Body of pancreas (tissue), 4 donors: ENCODE results near the gene WASF3. TPM values are rescaled to one million over a fixed set of nuclear protein-coding genes. Genes with fewer than 3 reads are reported as not detected.
"Not testable (repeated sequence)": the region's sequence is repeated elsewhere in the genome, so short reads cannot be mapped to it uniquely, and the experiment has no call there.

Source experiments
- ATAC-seq: fragments of 150-250 bp; one replicate; pipeline ENCODE4 v1.9.1; 2016
- DNase-seq, 4 donors: peaks; one replicate each; pipeline ENCODE4 v3.0.0-alpha.2; 2019
- H3K27ac ChIP-seq, 4 donors: fragments of 200-600 bp; sonication (generic); 1 replicate in 3 of 4; 2 replicates in 1 of 4; pipeline versions ENCODE4 v1.5.1 to v1.6.1; 2016 to 2019; ENCODE audit warnings: mild to moderate bottlenecking in 1 of 4, mixed read lengths in 1 of 4, moderate library complexity in 1 of 4
- H3K27me3 ChIP-seq, 2 donors: fragments of 200-600 bp; sonication (generic); one replicate each; pipeline ENCODE4 v1.6.0; 2016; ENCODE audit warnings: mild to moderate bottlenecking in 1 of 2
- H3K36me3 ChIP-seq, 2 donors: fragments of 200-600 bp; sonication (generic); replicated peaks in 1 of 2; 2 replicates each; pipeline ENCODE4 v1.5.1; 2016; ENCODE audit warnings: low read depth in 2 of 2; ENCODE audit not compliant: insufficient read depth in 1 of 2
- H3K4me1 ChIP-seq: fragments of 200-600 bp; sonication (generic); one replicate; pipeline ENCODE4 v1.6.0; 2016
- H3K4me3 ChIP-seq, 2 donors: fragments of 200-600 bp; sonication (generic); 1 replicate in 1 of 2; 2 replicates in 1 of 2; pipeline ENCODE4 v1.5.1; 2016 to 2019
- H3K9me3 ChIP-seq, 3 donors: fragments of 200-600 bp; sonication (generic); 1 replicate in 2 of 3; 2 replicates in 1 of 3; pipeline ENCODE4 v1.5.1; 2016
- CTCF ChIP-seq, 7 experiments: fragments of 450-650 bp in 4 of 7; fragments of 200-600 bp in 3 of 7; sonication (generic) in 3 of 7; IDR thresholded peaks; one replicate each; pipeline ENCODE4 v1.5.1; 2016 to 2019; ENCODE audit warnings: antibody characterized with exemption in 7 of 7
- POLR2A ChIP-seq, 3 donors: fragments of 450-650 bp; IDR thresholded peaks; one replicate each; pipeline ENCODE4 v1.6.1; 2016; ENCODE audit warnings: antibody characterized with exemption in 3 of 3, mild to moderate bottlenecking in 2 of 3
- WGBS, 2 donors: methylation state at CpG; one replicate each; pipeline ENCODE4 v1.1.5; 2017; 5-methylcytosine and 5-hydroxymethylcytosine counted together
- intact Hi-C: fragments of 100-400 bp; cut with DNase I; formaldehyde crosslinking; loops from one replicate; pipeline ENCODE4 v1.15.1; 2023
- total RNA-seq, 2 donors: library from RNA; depleted of rRNA; stranded (reverse); fragments of >200 nt; gene quantifications; one replicate each; pipeline ENCODE4 v1.1.0, GENCODE V29; 2016

WASF3 gene
- total RNA-seq, 2 donors from 2014 or later = 6.0 to 13.2 TPM

DNA sequence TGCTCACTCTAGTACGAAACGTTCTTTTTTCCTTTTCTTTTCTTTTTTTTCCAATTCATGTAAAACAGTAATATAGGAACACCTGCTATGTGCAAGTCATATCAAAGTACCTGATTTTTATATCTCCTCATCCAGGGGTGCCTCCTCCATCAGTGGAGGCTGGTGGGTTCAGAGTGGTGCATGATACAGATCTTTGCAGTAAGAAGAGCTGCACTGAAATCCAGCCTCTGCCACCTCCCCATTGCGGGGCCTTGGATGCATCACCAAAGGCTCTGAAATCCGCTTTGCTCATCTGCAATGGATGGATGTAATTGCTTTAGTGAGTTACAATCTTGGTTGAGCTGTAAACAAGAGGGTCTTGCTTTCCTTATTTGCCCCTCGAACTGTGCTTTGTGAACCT, 164.8 kb downstream of the WASF3 start:
- WGBS, 2 donors = 56 to 63% methylated on average over 5 of the region's 5 CpGs
- ATAC-seq = no peak
- TF ChIP-seq POLR2A (IDR thresholded peaks at IDR 0.05) (no peak), CTCF (IDR thresholded peaks at IDR 0.05) (no peak)

DNA sequence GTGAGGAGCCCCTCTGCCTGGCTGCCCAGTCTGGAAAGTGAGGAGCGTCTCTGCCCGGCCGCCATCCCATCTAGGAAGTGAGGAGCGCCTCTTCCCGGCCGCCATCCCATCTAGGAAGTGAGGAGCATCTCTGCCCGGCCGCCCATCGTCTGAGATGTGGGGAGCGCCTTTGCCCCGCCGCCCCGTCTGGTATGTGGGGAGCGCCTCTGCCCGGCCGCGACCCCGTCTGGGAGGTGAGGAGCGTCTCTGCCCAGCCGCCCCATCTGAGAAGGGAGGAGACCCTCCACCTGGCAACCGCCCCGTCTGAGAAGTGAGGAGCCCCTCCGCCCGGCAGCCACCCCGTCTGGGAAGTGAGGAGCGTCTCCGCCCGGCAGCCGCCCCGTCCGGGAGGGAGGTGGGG, 166.1 kb downstream of the WASF3 start:
- H3K4me3 ChIP-seq, H3K9me3 ChIP-seq, H3K27me3 ChIP-seq, H3K36me3 ChIP-seq, H3K4me1 ChIP-seq, intact Hi-C loops, DNase-seq, H3K27ac ChIP-seq, ATAC-seq: not testable (repeated sequence)
- WGBS, 2 donors = no CpG with 5 or more reads among the region's 31 CpGs

More for the DNA sequence above, 164.8 kb downstream of the WASF3 start:
- no peaks in the 10 kb centered on the region for H3K27me3 ChIP-seq
- no peak overlapping the region for H3K4me3 ChIP-seq
- H3K4me1 ChIP-seq = no peaks in the 10 kb centered on the region
- H3K9me3 ChIP-seq = no peaks in the 10 kb centered on the region
- intact Hi-C loops = no loop called here
- H3K36me3 ChIP-seq = no peaks in the 10 kb centered on the region
- DNase-seq = no peak
- no peak overlapping the region for H3K27ac ChIP-seq

DNA sequence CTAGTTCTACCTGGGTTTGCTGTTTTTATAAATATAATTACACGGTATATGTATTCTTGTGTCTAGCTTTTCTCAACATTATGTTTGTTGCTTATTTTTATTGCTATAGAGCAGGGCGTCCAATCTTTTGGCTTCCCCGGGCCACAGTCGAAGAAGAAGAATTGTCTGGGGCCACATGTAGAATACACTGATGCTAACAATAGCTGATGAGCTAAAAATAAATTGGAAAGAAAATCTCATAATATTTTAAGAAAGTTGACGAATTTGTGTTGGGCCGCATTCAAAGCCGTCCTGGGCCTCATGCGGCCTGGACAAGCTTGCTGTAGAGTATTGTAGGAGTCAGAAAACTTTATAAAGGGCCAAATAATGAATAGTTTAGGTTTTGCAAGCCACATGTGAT, 169.2 kb downstream of the WASF3 start:
- ATAC-seq (no peak), DNase-seq (no peak)
- Histone ChIP-seq H3K4me3 (no peak overlapping the region), H3K36me3 (no peaks in the 10 kb centered on the region), H3K27me3 (no peaks in the 10 kb centered on the region), H3K4me1 (no peaks in the 10 kb centered on the region), H3K27ac (no peak overlapping the region), H3K9me3 (no peaks in the 10 kb centered on the region)
- intact Hi-C loops = no loop called here
- TF ChIP-seq CTCF (IDR thresholded peaks at IDR 0.05) = no peak
- no peak for TF ChIP-seq POLR2A (IDR thresholded peaks at IDR 0.05)
- 81 to 85% methylated on average over 8 of the region's 8 CpGs for WGBS, 2 donors

DNA sequence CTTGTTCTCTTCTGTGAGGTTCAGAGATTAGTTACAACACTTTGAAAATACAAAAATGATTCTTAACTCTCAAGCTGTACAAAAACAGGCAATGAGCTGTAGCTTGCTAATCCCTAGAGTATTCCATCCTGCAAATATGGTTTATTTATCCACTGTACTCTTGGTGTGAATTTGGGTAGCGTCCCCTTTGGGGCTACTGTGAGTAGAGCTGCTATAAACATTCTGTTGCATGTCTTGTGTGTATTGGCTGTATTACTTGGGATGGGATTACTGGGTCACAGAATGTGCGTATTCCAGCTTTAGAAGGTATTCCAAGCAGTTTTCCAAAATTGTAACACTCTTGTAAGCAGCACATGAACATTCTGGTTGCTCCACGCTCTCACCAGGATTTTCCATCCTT, 169.6 kb downstream of the WASF3 start:
- 79 to 81% methylated on average over 3 of the region's 3 CpGs for WGBS, 2 donors
- H3K36me3 ChIP-seq = no peaks in the 10 kb centered on the region
- no peaks in the 10 kb centered on the region for H3K4me1 ChIP-seq
- H3K27me3 ChIP-seq = no peaks in the 10 kb centered on the region
- TF ChIP-seq POLR2A (IDR thresholded peaks at IDR 0.05) = no peak
- no peak for TF ChIP-seq CTCF (IDR thresholded peaks at IDR 0.05)
- no peak overlapping the region for H3K27ac ChIP-seq
- no peak for ATAC-seq
- DNase-seq = no peak
- H3K9me3 ChIP-seq = no peaks in the 10 kb centered on the region
- intact Hi-C loops = no loop called here
- H3K4me3 ChIP-seq = no peak overlapping the region

DNA sequence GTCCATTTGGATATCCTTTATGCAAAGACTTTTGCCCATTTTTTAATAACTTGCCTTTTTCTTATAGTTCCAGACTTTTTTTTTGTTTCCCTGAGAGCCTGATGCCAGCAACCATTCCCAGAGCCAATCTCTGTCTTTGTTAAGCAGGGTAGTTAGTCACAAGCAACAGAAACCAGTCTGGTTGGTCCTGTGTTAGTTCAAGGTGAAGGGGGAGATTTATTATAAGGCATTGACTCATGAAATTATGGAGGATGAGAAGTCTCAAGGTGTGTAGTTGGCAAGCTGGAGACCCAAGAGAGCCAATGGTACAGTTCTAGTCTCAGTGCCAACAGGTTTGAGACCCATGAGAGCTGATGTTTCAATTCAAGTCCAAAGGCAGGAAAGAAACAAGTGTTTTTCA, 170.2 kb downstream of the WASF3 start:
- no peak overlapping the region for H3K27ac ChIP-seq
- no peak for ATAC-seq
- intact Hi-C loops = no loop called here

More for the DNA sequence above, 170.2 kb downstream of the WASF3 start:
- TF ChIP-seq POLR2A (IDR thresholded peaks at IDR 0.05) = no peak
- no peak for TF ChIP-seq CTCF (IDR thresholded peaks at IDR 0.05)
- Histone ChIP-seq H3K27me3 (no peaks in the 10 kb centered on the region), H3K36me3 (no peaks in the 10 kb centered on the region), H3K4me1 (no peaks in the 10 kb centered on the region), H3K9me3 (no peaks in the 10 kb centered on the region), H3K4me3 (no peak overlapping the region)
- DNase-seq = no peak
